Neural crest cell (in vitro differentiated cells): ENCODE data around the gene RABGAP1L. TPM values are rescaled to one million over a fixed set of nuclear protein-coding genes. Genes with fewer than 3 reads are reported as not detected.
"Not testable (repeated sequence)": the region's sequence is repeated elsewhere in the genome, so short reads cannot be mapped to it uniquely, and the experiment has no call there.

Experiments
- DNase-seq: peaks from one replicate; pipeline ENCODE4 v3.0.0; 2021; ENCODE audit warnings: low read depth, mixed read lengths, low spot score
- H3K27ac Mint-ChIP-seq: one replicate; pipeline ENCODE4 v1.8.0; 2021; ENCODE audit warnings: mild to moderate bottlenecking, mixed read lengths; ENCODE audit not compliant: unreplicated experiment
- H3K27me3 Mint-ChIP-seq: 2 replicates; pipeline ENCODE4 v1.8.0; 2021; ENCODE audit warnings: low read depth, mild to moderate bottlenecking, mixed read lengths
- H3K36me3 Mint-ChIP-seq: 2 replicates; pipeline ENCODE4 v1.8.0; 2021; ENCODE audit warnings: low read depth, mild to moderate bottlenecking, mixed read lengths
- H3K4me1 Mint-ChIP-seq: 2 replicates; pipeline ENCODE4 v1.8.0; 2021; ENCODE audit warnings: mixed read lengths
- H3K4me3 Mint-ChIP-seq: one replicate; pipeline ENCODE4 v1.8.0; 2021; ENCODE audit warnings: mild to moderate bottlenecking, mixed read lengths
- H3K9me3 Mint-ChIP-seq: 2 replicates; pipeline ENCODE4 v1.8.0; 2021; ENCODE audit warnings: mixed read lengths
- CTCF ChIP-seq: fragments of 200-600 bp; sonication (generic); conservative IDR thresholded peaks from 2 replicates; pipeline ENCODE4 v1.5.0; 2021; ENCODE audit warnings: antibody characterized with exemption, mild to moderate bottlenecking
- total RNA-seq: library from RNA; stranded (reverse); gene quantifications from 2 replicates; pipeline ENCODE4 v1.2.1, GENCODE V29; 2021

RABGAP1L gene
- total RNA-seq, 1 donor from 2014 or later = 25.6 TPM

- Mint-ChIP-seq H3K27me3 (no peaks in the 10 kb centered on the region), H3K27ac (no peak overlapping the region), H3K36me3 (no peaks in the 10 kb centered on the region), H3K4me3 (no peak overlapping the region), H3K9me3 (peaks cover 2% of the 10 kb centered on the region), H3K4me1 (peaks cover 4% of the 10 kb centered on the region)
- no peak for TF ChIP-seq CTCF
- DNase-seq = no peak
These were observed 245.9 kb downstream of the RABGAP1L start for GRCh38 chr1:174405219-174405618.

- H3K4me1 Mint-ChIP-seq = peaks cover 4% of the 10 kb centered on the region
- no peaks in the 10 kb centered on the region for H3K27me3 Mint-ChIP-seq
- H3K27ac Mint-ChIP-seq = no peak overlapping the region
- no peaks in the 10 kb centered on the region for H3K36me3 Mint-ChIP-seq
- H3K4me3 Mint-ChIP-seq = no peak overlapping the region
- H3K9me3 Mint-ChIP-seq = peaks cover 2% of the 10 kb centered on the region
- no peak for DNase-seq
- no peak for TF ChIP-seq CTCF
These were observed 247.1 kb downstream of the RABGAP1L start for GRCh38 chr1:174406421-174406820.

- no peak for DNase-seq
These were observed 248.3 kb downstream of the RABGAP1L start for GRCh38 chr1:174407665-174408064.

GRCh38 chr1:174408146-174408545 is 248.8 kb downstream of the RABGAP1L start:
- H3K36me3 Mint-ChIP-seq = no peaks in the 10 kb centered on the region
- H3K4me3 Mint-ChIP-seq = no peak overlapping the region
- H3K27ac Mint-ChIP-seq = no peak overlapping the region
- peaks cover 4% of the 10 kb centered on the region for H3K4me1 Mint-ChIP-seq
- peaks cover 5% of the 10 kb centered on the region for H3K9me3 Mint-ChIP-seq
- no peaks in the 10 kb centered on the region for H3K27me3 Mint-ChIP-seq
- TF ChIP-seq CTCF = no peak
- DNase-seq = no peak

More at GRCh38 chr1:174407665-174408064, 248.3 kb downstream of the RABGAP1L start:
- Mint-ChIP-seq H3K9me3 (peaks cover 5% of the 10 kb centered on the region), H3K4me3 (no peak overlapping the region), H3K27ac (no peak overlapping the region), H3K4me1 (peaks cover 4% of the 10 kb centered on the region), H3K36me3 (no peaks in the 10 kb centered on the region), H3K27me3 (no peaks in the 10 kb centered on the region)
- no peak for TF ChIP-seq CTCF

- not testable (repeated sequence) for H3K9me3 Mint-ChIP-seq, H3K4me1 Mint-ChIP-seq, H3K27ac Mint-ChIP-seq, H3K4me3 Mint-ChIP-seq, H3K36me3 Mint-ChIP-seq, DNase-seq, H3K27me3 Mint-ChIP-seq
These were observed 250.5 kb downstream of the RABGAP1L start for GRCh38 chr1:174409801-174410200.

GRCh38 chr1:174413632-174414031 is 254.3 kb downstream of the RABGAP1L start:
- Mint-ChIP-seq H3K36me3 (no peaks in the 10 kb centered on the region), H3K4me3 (no peak overlapping the region), H3K27me3 (no peaks in the 10 kb centered on the region), H3K27ac (no peak overlapping the region), H3K4me1 (peaks cover 4% of the 10 kb centered on the region), H3K9me3 (peaks cover 7% of the 10 kb centered on the region)
- DNase-seq = no peak
- TF ChIP-seq CTCF = peak; percentile 20
